ENCODE data around the gene ATOH8. TPM values are rescaled to one million over a fixed set of nuclear protein-coding genes. Genes with fewer than 3 reads are reported as not detected.

ATOH8 gene
- polyA plus RNA-seq, 1 of the 3 experiments (the other 2 are of a cell fraction): 5.6 TPM

- TF ChIP-seq USF1 (IDR thresholded peaks at IDR 0.05; ENCODE audit: borderline replicate concordance, low read depth) (no peak), FOXJ3 (CRISPR knock-in tag; IDR thresholded peaks at IDR 0.05) (no peak), RFX5 (IDR thresholded peaks at IDR 0.05; ENCODE audit: low read length) (no peak), USF2 (IDR thresholded peaks at IDR 0.05; ENCODE audit: borderline replicate concordance, low read depth, low read length) (no peak), EP300 (IDR thresholded peaks at IDR 0.05; ENCODE audit: borderline replicate concordance in 1 of 2, low read depth in 1 of 2, low read length in 1 of 2) (peak in 1 of 2 experiments; percentile 37; a peak in 1 of 4 replicates), MXI1 (IDR thresholded peaks at IDR 0.05; ENCODE audit: low read depth, low read length) (no peak), PBX3 (IDR thresholded peaks at IDR 0.05) (peak; percentile 51), NFIC (IDR thresholded peaks at IDR 0.05; ENCODE audit: borderline replicate concordance) (peak; percentile 59), FOXM1 (IDR thresholded peaks at IDR 0.05; ENCODE audit: low read depth) (no peak), TCF12 (IDR thresholded peaks at IDR 0.05) (peak; percentile 67), FOSL2 (IDR thresholded peaks at IDR 0.05; ENCODE audit: borderline replicate concordance, low read depth) (peak; percentile 67), YY1 (IDR thresholded peaks at IDR 0.05; ENCODE audit: low read depth) (no peak), MAX (IDR thresholded peaks at IDR 0.05; ENCODE audit: low read depth) (peak; percentile 85), GATA2 (CRISPR knock-in tag; IDR thresholded peaks at IDR 0.05) (no peak), SIN3A (IDR thresholded peaks at IDR 0.05; ENCODE audit: borderline replicate concordance, low read depth, low read length) (no peak)
Observed at GRCh38 chr2:85799215-85799956, 45.6 kb downstream of the ATOH8 start (continued).

GRCh38 chr2:85800586-85800985 is 46.8 kb downstream of the ATOH8 start:
- Histone ChIP-seq H4K20me1 (ENCODE audit: insufficient read depth) (no peaks in the 10 kb centered on the region), H3K9me2 (no peaks in the 10 kb centered on the region), H3F3A (replicated peaks; ENCODE audit: insufficient read depth) (peaks cover 21% of the 10 kb centered on the region), H3K9me3 (no peaks in the 10 kb centered on the region), H3K4me1 (ENCODE audit: control insufficient read depth in 1 of 2, insufficient read depth in 2 of 2, low read depth in 1 of 2, low read length in 1 of 2) (peaks cover 15 to 17% of the 10 kb centered on the region in 2 experiments; a peak in 3 of 4 replicates), H3K9ac (no peak overlapping the region), H3K4me2 (no peak overlapping the region), H3K36me3 (replicated peaks in 1 of 2; ENCODE audit: control insufficient read depth in 1 of 2, insufficient read depth in 2 of 2, low read length in 1 of 2) (no peaks in the 10 kb centered on the region), H3K27ac (ENCODE audit: low read depth in 2 of 2, low read length in 1 of 2) (no peak overlapping the region), H3K27me3 (ENCODE audit: insufficient read depth) (no peaks in the 10 kb centered on the region), H3K4me3 (ENCODE audit: low read depth in 2 of 2, low read length in 1 of 2) (no peak overlapping the region), H3K79me2 (ENCODE audit: insufficient read depth) (no peaks in the 10 kb centered on the region), H2AFZ (ENCODE audit: low read depth) (no peak overlapping the region)
- no peak for DNase-seq
- POLR2A ChIA-PET: no interaction called here
- CTCF ChIA-PET: interaction anchor here (0.7 to 19.2 kb wide), 5 partner anchors 13 to 93 kb away, joined by 3 to 626 read pairs (median 35); partner anchors contain the start of gene ATOH8
- WGBS (ENCODE audit: low lambda C conversion rate): 100% methylated on average over 3 of the region's 3 CpGs
- TF ChIP-seq TAF1 (IDR thresholded peaks at IDR 0.05; ENCODE audit: borderline replicate concordance, low read depth, low read length): no peak
- no peak for TF ChIP-seq MEF2A (IDR thresholded peaks at IDR 0.05; ENCODE audit: borderline replicate concordance, low read depth)
- TF ChIP-seq RAD21 (IDR thresholded peaks at IDR 0.05; ENCODE audit: low read length): no peak
- no peak for TF ChIP-seq MXI1 (IDR thresholded peaks at IDR 0.05; ENCODE audit: low read depth, low read length)
- no peak for TF ChIP-seq FOXM1 (IDR thresholded peaks at IDR 0.05; ENCODE audit: low read depth)
- no peak for TF ChIP-seq REST (IDR thresholded peaks at IDR 0.05; ENCODE audit: low read depth, low read length)
- TF ChIP-seq IRF3 (IDR thresholded peaks at IDR 0.05; ENCODE audit: low read depth, low read length): no peak
- TF ChIP-seq FOSL2 (IDR thresholded peaks at IDR 0.05; ENCODE audit: borderline replicate concordance, low read depth): no peak
- no peak for TF ChIP-seq PBX3 (IDR thresholded peaks at IDR 0.05)
- TF ChIP-seq GABPA (IDR thresholded peaks at IDR 0.05; ENCODE audit: low read depth): no peak

All from SK-N-SH (cell line).